Measurements from ENCODE around the gene ZBTB7C.

Gene ZBTB7C

GRCh38 chr18:48219810-48220499, 189.2 kb downstream of the ZBTB7C start:
- DNase-seq (ENCODE audit: low read depth in 1 of 2, low spot score in 1 of 2), result no peak

GRCh38 chr18:48219037-48219809, 190.0 kb downstream of the ZBTB7C start:
- no peak for DNase-seq (ENCODE audit: low read depth in 1 of 2, low spot score in 1 of 2)

DNA sequence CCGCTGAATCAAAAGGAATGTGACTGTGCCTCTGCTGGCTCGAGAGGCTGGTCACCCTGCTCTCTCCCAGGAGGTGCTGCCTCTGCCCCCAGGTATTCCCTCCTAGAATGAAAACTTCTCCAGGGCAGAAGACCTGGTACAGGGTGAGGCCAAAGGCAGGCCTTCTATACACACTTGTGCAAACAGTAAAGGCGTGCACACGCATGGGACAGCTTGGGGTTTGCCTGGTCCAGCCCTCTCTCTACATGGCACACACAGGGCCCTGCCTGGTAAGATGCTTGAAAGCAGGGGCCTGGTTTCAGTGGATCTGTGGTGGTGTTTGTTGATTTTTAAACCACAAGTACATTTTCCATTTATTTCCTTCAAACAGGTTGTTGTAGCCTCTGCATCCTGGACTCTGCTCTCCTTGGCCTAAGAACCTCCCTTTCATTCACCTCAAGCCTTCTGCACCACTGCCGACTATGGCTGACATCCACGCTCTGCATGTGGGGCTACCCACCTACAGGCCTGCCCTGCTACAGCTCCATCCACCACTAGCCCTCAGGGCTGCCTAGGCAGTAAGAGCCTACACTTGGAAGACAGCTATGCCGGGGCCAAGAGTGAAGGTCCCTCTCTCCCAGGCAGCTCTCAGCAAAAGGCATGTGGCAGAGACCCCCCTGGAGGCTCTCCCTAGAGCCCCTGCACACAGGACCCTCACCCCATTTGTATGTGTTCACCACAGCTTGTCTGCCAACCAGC, 190.7 kb downstream of the ZBTB7C start:
- DNase-seq (ENCODE audit: low read depth in 1 of 2, low spot score in 1 of 2), result no peak

DNA sequence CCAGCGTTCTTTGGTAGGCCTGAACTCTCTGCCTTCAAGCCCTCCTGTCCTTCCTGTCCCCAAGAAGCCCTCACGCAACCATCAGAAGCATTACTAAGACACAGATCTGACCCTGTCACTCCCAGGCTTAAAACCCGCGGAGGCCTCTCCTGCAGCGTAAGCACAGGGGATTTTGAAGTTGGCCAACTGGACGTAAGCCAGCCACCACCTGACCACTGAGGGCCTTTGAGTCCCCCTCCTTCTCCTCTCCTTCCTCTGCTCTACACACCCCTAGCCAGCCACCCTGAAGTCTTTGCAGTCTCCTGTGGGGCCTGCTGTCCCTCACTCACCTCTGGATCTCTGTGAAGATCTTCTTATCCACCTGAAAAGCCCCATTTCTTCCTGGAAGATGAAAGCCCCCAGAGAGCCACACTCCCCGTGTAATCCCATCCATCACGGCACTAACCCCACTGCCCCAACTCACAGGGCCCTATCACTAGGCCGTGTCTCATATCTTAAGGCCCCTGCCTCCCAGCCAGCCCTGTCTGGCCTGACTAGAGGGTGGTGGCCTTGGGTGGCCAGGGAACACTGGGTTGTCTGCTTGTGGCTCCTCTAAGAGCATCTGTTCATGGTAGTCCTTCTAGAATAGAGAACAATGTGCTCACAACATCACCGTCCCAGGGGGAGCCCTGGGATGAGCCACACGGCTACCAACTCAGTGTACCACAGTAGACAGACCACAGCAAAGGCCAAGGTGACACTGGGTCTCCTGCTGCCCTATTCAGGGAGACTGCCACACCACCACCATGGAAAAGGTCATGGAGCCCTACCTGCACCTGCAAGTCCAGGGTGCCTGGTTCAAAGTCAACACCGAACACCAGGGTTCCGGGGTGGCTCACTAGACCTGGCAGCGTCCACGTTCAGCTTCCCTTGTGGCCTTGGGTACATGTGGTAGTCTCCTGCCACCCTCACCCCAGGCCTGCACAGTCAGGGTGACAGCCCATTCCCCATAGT, 191.6 kb downstream of the ZBTB7C start:
- no peak for DNase-seq (ENCODE audit: low read depth in 1 of 2, low spot score in 1 of 2)

GRCh38 chr18:48216639-48217257, 192.4 kb downstream of the ZBTB7C start:
- DNase-seq (ENCODE audit: low read depth in 1 of 2, low spot score in 1 of 2), result no peak

DNA sequence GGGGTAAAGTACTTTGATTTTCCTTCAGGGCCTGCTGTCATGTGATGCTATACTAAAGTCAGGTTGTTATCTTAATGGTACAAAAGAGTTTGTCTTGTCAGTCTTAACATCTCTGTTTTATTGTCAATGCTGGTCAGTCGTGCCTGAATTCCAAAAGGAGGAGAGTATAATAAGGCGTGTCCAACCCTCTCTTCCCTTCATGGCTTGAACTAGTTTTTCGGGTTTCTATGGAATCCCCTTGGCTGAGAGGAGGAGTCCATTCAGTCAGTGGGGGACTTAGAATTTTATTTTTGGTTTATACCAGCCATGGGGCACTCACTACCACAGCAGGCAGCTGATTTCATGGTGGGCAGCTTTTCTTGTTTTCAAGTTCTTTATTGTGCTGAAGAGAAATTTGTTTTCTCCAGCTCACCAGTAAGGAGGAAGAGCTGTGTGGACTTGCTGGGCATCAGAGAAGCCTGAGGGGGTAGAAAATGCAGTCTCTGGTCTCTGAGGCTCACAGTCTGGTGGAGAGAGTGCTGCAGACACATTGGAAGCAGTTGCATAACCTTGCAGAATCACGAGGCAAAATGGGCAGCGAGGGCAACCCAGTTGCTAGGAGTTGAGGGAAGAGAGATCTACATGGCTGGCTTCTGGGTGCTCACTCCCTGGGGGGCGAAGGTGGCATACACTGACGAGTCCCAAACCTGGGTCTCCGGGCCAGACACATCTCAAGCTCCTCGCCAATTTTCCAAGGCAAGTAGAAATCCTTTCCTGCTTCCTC, 193.1 kb downstream of the ZBTB7C start:
- no peak for DNase-seq (ENCODE audit: low read depth in 1 of 2, low spot score in 1 of 2)

DNA sequence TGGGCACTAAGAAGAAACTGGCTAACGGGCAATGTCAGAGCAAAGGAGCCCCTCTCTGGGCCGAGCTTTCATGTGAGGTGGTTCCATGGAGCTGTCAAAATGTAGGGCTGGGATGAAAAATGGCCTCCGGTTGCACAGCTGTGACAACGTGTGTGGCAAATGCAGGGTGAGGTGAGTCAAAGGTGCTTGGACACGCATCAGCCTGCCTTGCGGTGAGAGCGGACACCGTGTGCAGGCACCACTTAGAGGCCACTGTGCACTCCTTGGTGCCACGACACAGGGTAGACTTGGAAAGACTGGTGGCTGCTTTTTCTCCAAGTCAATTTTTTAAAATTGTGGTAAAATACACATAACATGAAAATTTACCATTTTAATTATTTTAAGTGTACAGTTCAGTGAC, 195.4 kb downstream of the ZBTB7C start:
- no peak for DNase-seq (ENCODE audit: low read depth in 1 of 2, low spot score in 1 of 2)

GRCh38 chr18:48208432-48209140, 200.6 kb downstream of the ZBTB7C start:
- DNase-seq (ENCODE audit: low read depth in 1 of 2, low spot score in 1 of 2), result no peak

- no peak for DNase-seq (ENCODE audit: low read depth in 1 of 2, low spot score in 1 of 2)
These were observed 201.4 kb downstream of the ZBTB7C start for GRCh38 chr18:48207733-48208132.

- DNase-seq (ENCODE audit: low read depth in 1 of 2, low spot score in 1 of 2), result no peak
These were observed 202.3 kb downstream of the ZBTB7C start for GRCh38 chr18:48206887-48207286.

GRCh38 chr18:48203961-48204666, 205.1 kb downstream of the ZBTB7C start:
- DNase-seq (ENCODE audit: low read depth in 1 of 2, low spot score in 1 of 2), result no peak

DNA sequence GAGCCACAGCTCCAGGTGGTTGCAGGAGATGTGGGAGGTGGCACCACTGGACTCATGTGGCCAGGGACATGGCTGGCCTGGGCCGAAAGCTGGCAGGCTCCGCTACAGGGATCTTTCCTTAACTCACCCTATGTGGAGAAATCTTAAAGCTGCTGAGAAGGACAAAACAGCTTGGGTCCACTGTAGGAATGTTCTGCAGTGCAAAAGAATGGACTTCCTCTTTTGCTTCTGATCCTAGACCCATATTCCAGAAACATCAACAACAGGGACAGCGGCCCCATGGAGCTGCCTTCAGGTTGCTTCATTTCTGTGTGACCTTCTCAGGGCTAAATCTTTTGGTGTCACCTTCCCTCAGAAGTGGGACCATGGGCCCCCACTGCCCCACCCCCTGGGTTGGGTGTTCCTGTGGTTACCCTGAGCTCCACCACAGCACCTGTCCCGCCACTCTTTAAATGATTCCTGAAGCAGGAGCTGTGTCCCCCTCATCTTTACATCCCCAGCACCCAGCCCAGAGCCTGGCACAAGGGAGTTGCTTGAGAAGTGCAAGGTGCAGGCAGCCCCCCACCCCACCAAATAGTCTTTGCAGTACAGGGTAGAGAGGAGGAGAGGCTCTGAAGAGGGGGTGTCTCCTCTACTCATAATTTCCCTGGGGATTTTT, 205.8 kb downstream of the ZBTB7C start:
- DNase-seq (ENCODE audit: low read depth in 1 of 2, low spot score in 1 of 2), result no peak

DNA sequence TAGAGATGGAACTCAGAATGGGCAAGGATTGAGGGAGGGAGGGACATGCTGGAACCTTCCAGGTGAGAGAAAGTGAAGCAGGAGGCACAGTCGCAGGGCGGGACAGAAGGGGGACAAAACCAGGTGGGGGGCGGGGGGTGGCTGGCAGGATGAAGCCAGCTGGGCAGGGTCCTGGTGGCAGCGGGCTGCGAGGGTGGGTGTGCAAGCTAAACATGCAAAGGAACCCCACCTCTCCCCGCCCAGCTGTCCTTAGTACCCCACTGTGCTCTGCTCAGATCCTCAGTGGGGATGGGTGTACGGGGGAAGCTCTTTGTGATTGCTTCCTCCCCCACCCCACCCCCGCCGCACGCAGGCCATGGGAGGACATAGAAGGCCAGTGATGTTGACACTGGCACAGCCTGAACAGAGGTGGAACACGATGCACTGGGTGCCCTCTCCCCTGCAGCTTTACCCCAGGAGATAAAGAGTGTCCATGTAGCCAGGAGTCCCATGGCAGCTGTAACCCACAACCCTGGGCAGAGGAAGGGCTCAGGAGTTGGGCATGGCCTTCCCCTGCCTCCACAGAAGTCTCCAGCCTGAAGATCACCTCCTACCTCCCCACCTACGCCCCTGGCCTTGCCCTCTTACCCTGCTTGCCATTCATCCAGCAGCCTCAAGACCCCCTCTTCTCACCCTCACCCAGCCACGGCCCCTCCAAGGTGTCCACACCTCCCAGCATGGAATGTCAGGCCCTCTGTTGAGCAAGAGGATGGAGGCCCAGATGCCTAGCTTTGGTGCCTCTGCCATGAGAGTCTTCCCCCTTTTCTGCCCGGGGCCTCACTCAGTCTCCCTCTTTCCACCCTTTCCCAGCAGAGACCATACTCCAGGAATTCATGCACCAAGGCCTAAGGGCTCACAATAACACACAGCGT, 206.6 kb downstream of the ZBTB7C start:
- no peak for DNase-seq (ENCODE audit: low read depth in 1 of 2, low spot score in 1 of 2)

DNA sequence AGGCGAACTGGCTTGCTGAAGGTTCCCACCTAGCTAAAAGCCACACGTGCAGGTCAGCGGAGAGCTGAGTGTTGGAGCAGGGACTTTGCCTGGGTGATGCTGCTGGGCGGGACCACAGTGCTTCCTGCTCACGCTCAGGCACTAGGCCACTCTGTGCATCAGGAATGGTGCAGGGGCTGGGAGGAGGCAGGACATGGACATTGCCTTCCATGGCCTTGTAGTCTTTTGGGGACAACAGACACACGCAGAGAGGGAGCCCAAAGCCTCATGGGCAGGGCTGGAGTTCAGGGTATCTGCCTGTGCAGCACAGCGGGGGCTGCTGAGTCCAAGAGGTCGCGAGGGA, 207.2 kb downstream of the ZBTB7C start:
- no peak for DNase-seq (ENCODE audit: low read depth in 1 of 2, low spot score in 1 of 2)

- DNase-seq (ENCODE audit: low read depth in 1 of 2, low spot score in 1 of 2), result no peak
These were observed 207.7 kb downstream of the ZBTB7C start for GRCh38 chr18:48201337-48202005.

- no peak for DNase-seq (ENCODE audit: low read depth in 1 of 2, low spot score in 1 of 2)
These were observed 208.4 kb downstream of the ZBTB7C start for GRCh38 chr18:48200631-48201336.

All from activated T-helper 1 cell treated with anti-CD3 and anti-CD28 coated beads, Interleukin-2, amount 50 U/mL, for 16 hours (primary cell).